ENCODE results near the gene ISG20L2.

The ISG20L2 gene

GRCh38 chr1:156689035-156689952, 39.3 kb downstream of the ISG20L2 start:
- DNase-seq (ENCODE audit: low spot score) = peak; percentile 88

GRCh38 chr1:156684227-156684782, 44.3 kb downstream of the ISG20L2 start:
- DNase-seq (ENCODE audit: low spot score) = no peak

- DNase-seq (ENCODE audit: low spot score) = no peak
These were observed 46.2 kb downstream of the ISG20L2 start for GRCh38 chr1:156682166-156682890.

- no peak for DNase-seq (ENCODE audit: low spot score)
These were observed 47.2 kb downstream of the ISG20L2 start for GRCh38 chr1:156681196-156681960.

GRCh38 chr1:156680056-156680455, 48.5 kb downstream of the ISG20L2 start:
- DNase-seq (ENCODE audit: low spot score) = no peak

- no peak for DNase-seq (ENCODE audit: low spot score)
These were observed 50.7 kb downstream of the ISG20L2 start for GRCh38 chr1:156677616-156678596.

GRCh38 chr1:156676820-156677615, 51.5 kb downstream of the ISG20L2 start, which contains the start of gene NES:
TSS of gene NES (minus strand) at chr1:156677407. CDS start at chr1:156677264, 143 bp downstream.
- DNase-seq (ENCODE audit: low spot score) = no peak

GRCh38 chr1:156676114-156676819, 52.3 kb downstream of the ISG20L2 start:
- DNase-seq (ENCODE audit: low spot score) = no peak

- DNase-seq (ENCODE audit: low spot score) = no peak
These were observed 53.1 kb downstream of the ISG20L2 start for GRCh38 chr1:156675210-156676113.

- no peak for DNase-seq (ENCODE audit: low spot score)
These were observed 55.0 kb downstream of the ISG20L2 start for GRCh38 chr1:156673387-156674121.

Measured in germinal center (tissue), 1 donor.